WTC11 (cell line): ENCODE data around the gene PDLIM5. TPM values are rescaled to one million over a fixed set of nuclear protein-coding genes. Genes with fewer than 3 reads are reported as not detected.

ENCODE experiments used
- ATAC-seq: fragments of 200-7000 bp; cut with Tn5 transposase; 2 replicates; pipeline ENCODE4 v1.10.0; 2021; ENCODE audit warnings: mild to moderate bottlenecking, moderate library complexity
- Bru-seq: library from RNA; stranded (reverse); fragments of 400-500 nt; gene quantifications from one replicate; lab custom pipeline; 2021; lab: Mats Ljungman, UMichigan
- CTCF ChIA-PET: fragments of 300-600 bp; sonication (Branson Sonifier 250); formaldehyde crosslinking; loops from one replicate; lab custom pipeline; 2021; ENCODE audit warnings: antibody characterized with exemption; lab: Charles Lee
- POLR2A ChIA-PET: fragments of 350-600 bp; sonication (Branson Sonifier 250); formaldehyde crosslinking; loops from one replicate; lab custom pipeline; 2021; ENCODE audit warnings: antibody characterized with exemption; lab: Charles Lee
- DNase-seq: peaks from one replicate; pipeline ENCODE4 v3.0.0; 2021; ENCODE audit warnings: low spot score
- H3K27ac Mint-ChIP-seq: 2 replicates; pipeline ENCODE4 v1.8.0; 2021; ENCODE audit warnings: mixed read lengths
- H3K27me3 Mint-ChIP-seq: 2 replicates; pipeline ENCODE4 v1.8.0; 2021; ENCODE audit warnings: low read depth, mild to moderate bottlenecking, moderate library complexity, mixed read lengths
- H3K36me3 Mint-ChIP-seq: 2 replicates; pipeline ENCODE4 v1.8.0; 2021; ENCODE audit warnings: mixed read lengths
- H3K4me1 Mint-ChIP-seq: 2 replicates; pipeline ENCODE4 v1.8.0; 2022; ENCODE audit warnings: mixed read lengths
- H3K4me3 Mint-ChIP-seq: 2 replicates; pipeline ENCODE4 v1.8.0; 2021; ENCODE audit warnings: mild to moderate bottlenecking, moderate library complexity, mixed read lengths
- H3K9me3 Mint-ChIP-seq: 2 replicates; pipeline ENCODE4 v1.8.0; 2021; ENCODE audit warnings: mixed read lengths
- ATF6 ChIP-seq: sonication (generic); formaldehyde crosslinking; IDR thresholded peaks from 2 replicates; pipeline ENCODE4 v1.8.1; 2023; ENCODE audit warnings: mild to moderate bottlenecking, missing genetic modification reagents
- CREB1 ChIP-seq: sonication (generic); formaldehyde crosslinking; IDR thresholded peaks from 2 replicates; pipeline ENCODE4 v1.8.0; 2023; ENCODE audit warnings: mild to moderate bottlenecking, missing genetic modification reagents
- CREM ChIP-seq: sonication (generic); formaldehyde crosslinking; IDR thresholded peaks from 2 replicates; pipeline ENCODE4 v1.8.1; 2022; ENCODE audit warnings: mild to moderate bottlenecking, missing genetic modification reagents, moderate library complexity
- CTCF ChIP-seq: fragments of 200-600 bp; IDR thresholded peaks from 2 replicates; pipeline ENCODE4 v1.8.0; 2022; ENCODE audit warnings: antibody characterized with exemption
- EMX1 ChIP-seq: fragments of 250-450 bp; sonication (Bioruptor Pico); IDR thresholded peaks from 2 replicates; pipeline ENCODE4 v1.8.0; 2021; ENCODE audit warnings: mild to moderate bottlenecking
- ETV6 ChIP-seq: sonication (generic); formaldehyde crosslinking; IDR thresholded peaks from 2 replicates; pipeline ENCODE4 v1.8.1; 2022; ENCODE audit warnings: mild to moderate bottlenecking, missing genetic modification reagents
- FOXP4 ChIP-seq: sonication (generic); formaldehyde crosslinking; IDR thresholded peaks from 2 replicates; pipeline ENCODE4 v1.8.0; 2022; ENCODE audit warnings: mild to moderate bottlenecking, missing genetic modification reagents
- GABPB1 ChIP-seq: sonication (generic); formaldehyde crosslinking; IDR thresholded peaks from 2 replicates; pipeline ENCODE4 v1.8.1; 2023; ENCODE audit warnings: mild to moderate bottlenecking, missing genetic modification reagents
- HMGA2 ChIP-seq: fragments of 250-450 bp; sonication (Bioruptor Pico); IDR thresholded peaks from 2 replicates; pipeline ENCODE4 v1.4.0; 2021; ENCODE audit warnings: mild to moderate bottlenecking, moderate library complexity
- HMGXB4 ChIP-seq: sonication (generic); formaldehyde crosslinking; IDR thresholded peaks from 2 replicates; pipeline ENCODE4 v1.8.1; 2023; ENCODE audit warnings: mild to moderate bottlenecking, moderate library complexity, missing genetic modification reagents
- NFE2L1 ChIP-seq: sonication (generic); formaldehyde crosslinking; IDR thresholded peaks from 2 replicates; pipeline ENCODE4 v1.8.1; 2023; ENCODE audit warnings: missing genetic modification reagents
- NR2C2 ChIP-seq: sonication (generic); formaldehyde crosslinking; IDR thresholded peaks from 2 replicates; pipeline ENCODE4 v1.8.0; 2022; ENCODE audit warnings: mild to moderate bottlenecking, missing genetic modification reagents
- NR3C1 ChIP-seq: sonication (generic); formaldehyde crosslinking; conservative IDR thresholded peaks from 2 replicates; pipeline ENCODE4 v1.8.1; 2023; ENCODE audit warnings: low read depth, mild to moderate bottlenecking, missing genetic modification reagents
- OVOL2 ChIP-seq: fragments of 250-450 bp; sonication (Bioruptor Pico); IDR thresholded peaks from 2 replicates; pipeline ENCODE4 v1.9.0; 2021; ENCODE audit warnings: mild to moderate bottlenecking, borderline replicate concordance
- RELA ChIP-seq: sonication (generic); formaldehyde crosslinking; IDR thresholded peaks from 2 replicates; pipeline ENCODE4 v1.8.1; 2022; ENCODE audit warnings: missing genetic modification reagents, mild to moderate bottlenecking, borderline replicate concordance
- SP1 ChIP-seq: sonication (generic); formaldehyde crosslinking; conservative IDR thresholded peaks from 2 replicates; pipeline ENCODE4 v1.8.1; 2022; ENCODE audit warnings: missing genetic modification reagents
- TCF7 ChIP-seq: sonication (generic); formaldehyde crosslinking; IDR thresholded peaks from 2 replicates; pipeline ENCODE4 v1.8.0; 2022; ENCODE audit warnings: mild to moderate bottlenecking, low read depth, missing genetic modification reagents, moderate library complexity
- ZBTB43 ChIP-seq: sonication (generic); formaldehyde crosslinking; IDR thresholded peaks from 2 replicates; pipeline ENCODE4 v1.8.1; 2023; ENCODE audit warnings: mild to moderate bottlenecking, missing genetic modification reagents
- ZNF232 ChIP-seq: sonication (generic); formaldehyde crosslinking; IDR thresholded peaks from 2 replicates; pipeline ENCODE4 v1.8.0; 2022; ENCODE audit warnings: mild to moderate bottlenecking, missing genetic modification reagents
- ZNF671 ChIP-seq: fragments of 250-450 bp; sonication (Bioruptor Pico); IDR thresholded peaks from 2 replicates; pipeline ENCODE4 v1.8.0; 2021; ENCODE audit warnings: mild to moderate bottlenecking
- long read RNA-seq, 3 experiments: library from RNA in 1 of 3; library from capped mRNA in 1 of 3; library from polyadenylated mRNA in 1 of 3; unstranded in 2 of 3; stranded (forward) in 1 of 3; transcript quantifications; one replicate each; pipeline ENCODE4 v2.0.0, GENCODE V29; 2021
- total RNA-seq: library from RNA; stranded (reverse); gene quantifications from 3 replicates; pipeline ENCODE4 v1.2.3, GENCODE V29; 2021
- TF ChIP-seq, protein P1 (sequence below): sonication (generic); formaldehyde crosslinking; IDR thresholded peaks from 2 replicates; pipeline ENCODE4 v1.8.1; 2022; ENCODE audit warnings: mild to moderate bottlenecking, missing genetic modification reagents, moderate library complexity, borderline replicate concordance
- TF ChIP-seq, protein P2 (sequence below): sonication (generic); formaldehyde crosslinking; conservative IDR thresholded peaks from 2 replicates; pipeline ENCODE4 v1.8.1; 2022; ENCODE audit warnings: mild to moderate bottlenecking, missing genetic modification reagents
- TF ChIP-seq, protein P3 (sequence below): sonication (generic); formaldehyde crosslinking; IDR thresholded peaks from 2 replicates; pipeline ENCODE4 v1.8.0; 2022; ENCODE audit warnings: mild to moderate bottlenecking, missing genetic modification reagents
- TF ChIP-seq, protein P4 (sequence below): sonication (generic); formaldehyde crosslinking; IDR thresholded peaks from 2 replicates; pipeline ENCODE4 v1.8.1; 2023; ENCODE audit warnings: mild to moderate bottlenecking, missing genetic modification reagents, moderate library complexity

The PDLIM5 gene
- total RNA-seq (46.3 to 52.0 TPM (median 51.5 TPM) in 3 replicates), Bru-seq, nascent RNA (percentile 74 among the genes with signal in this experiment)
- long read RNA-seq, experiment 1, full-length matches to known transcripts, result 88 of 137 reads
- long read RNA-seq, experiment 1, partial matches to known transcripts, result 14 of 137 reads
- long read RNA-seq, experiment 1, other reads (novel, unspliced or antisense), result 35 of 137 reads
- long read RNA-seq, experiment 2, full-length matches to known transcripts, result 7 of 45 reads
- long read RNA-seq, experiment 2, partial matches to known transcripts, result 6 of 45 reads
- long read RNA-seq, experiment 2, other reads (novel, unspliced or antisense), result 32 of 45 reads
- long read RNA-seq, experiment 3, full-length matches to known transcripts, result 13 of 16 reads
- long read RNA-seq, experiment 3, partial matches to known transcripts, result 2 of 16 reads
- long read RNA-seq, experiment 3, other reads (novel, unspliced or antisense), result 1 of 16 reads

DNA sequence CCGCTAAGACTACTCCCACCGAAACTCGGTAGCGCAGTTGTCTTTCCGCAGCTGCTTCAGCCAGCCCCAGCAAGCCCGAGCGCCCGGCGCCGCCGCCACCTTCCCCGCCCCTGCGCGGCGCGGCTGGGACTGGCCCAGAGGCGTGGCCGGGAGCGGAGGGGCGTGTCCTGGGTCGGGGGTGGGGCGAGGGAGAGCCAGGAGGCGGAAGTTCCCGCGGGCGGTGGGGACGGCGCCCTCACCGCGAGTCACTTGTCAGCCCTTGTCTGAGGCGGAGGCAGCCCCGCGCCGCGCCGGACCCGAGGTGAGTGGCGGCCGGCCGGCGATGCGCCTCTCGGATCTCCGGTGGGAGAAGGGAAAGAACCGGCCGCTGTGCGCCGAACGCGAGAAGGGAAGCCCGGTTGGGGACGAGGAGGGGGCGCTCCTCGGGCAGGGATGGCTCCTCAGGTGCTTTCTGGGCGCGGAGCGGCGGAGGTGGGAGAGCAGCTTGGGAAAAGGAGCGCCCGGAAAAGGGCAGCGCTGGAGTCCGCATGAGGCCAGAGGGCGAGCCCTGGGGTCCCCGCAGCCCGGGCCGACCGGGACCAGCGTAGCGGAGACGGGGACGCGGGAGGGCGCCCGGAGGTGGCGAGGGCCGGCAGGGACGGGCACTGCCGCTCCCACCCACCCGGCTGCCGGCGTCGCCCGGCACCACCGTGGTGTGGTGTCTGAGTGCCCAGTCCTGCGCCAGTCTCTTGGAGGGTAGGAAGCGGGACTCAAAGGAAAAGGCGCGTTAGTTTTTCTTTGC, at the start of gene PDLIM5:
TSS of gene PDLIM5 (plus strand) at position 248 of the 781 bp plus-strand sequence. CDS start 3,347 bp downstream, outside the sequence.
- Mint-ChIP-seq H3K36me3 (peaks cover 10% of the 10 kb centered on the region), H3K27ac (peak within 1 kb of the TSS; percentile 95), H3K4me1 (peaks cover 32% of the 10 kb centered on the region), H3K27me3 (peaks cover 9% of the 10 kb centered on the region), H3K9me3 (no peaks in the 10 kb centered on the region), H3K4me3 (peak within 1 kb of the TSS; percentile 96)
- DNase-seq (peak; percentile 89), ATAC-seq (peak; percentile 92)
- ChIA-PET POLR2A (interaction anchor here (0.6 kb wide), 1 partner anchor 8 kb away, joined by 3 read pairs; no protein-coding TSS in a partner anchor), CTCF (interaction anchor here (1.0 to 1.5 kb wide), 3 partner anchors 45 to 126 kb away, joined by 3 to 6 read pairs (median 3); no protein-coding TSS in a partner anchor)
- TF ChIP-seq OVOL2 (CRISPR knock-in tag) (no peak), FOXP4 (peak; percentile 76), HMGXB4 (CRISPR knock-in tag) (peak; percentile 29; the same call in 1 of the 2 replicates), SP1 (CRISPR knock-in tag) (peak; percentile 91), NFE2L1 (CRISPR knock-in tag) (no peak), GABPB1 (CRISPR knock-in tag) (peak; percentile 36; the same call in 1 of the 2 replicates), TCF7 (CRISPR knock-in tag) (no peak), CTCF (no peak), ZNF671 (no peak), NR2C2 (CRISPR knock-in tag) (no peak), ETV6 (0 out of 2 replicates have a peak, but pooled peaks have one; percentile 62), CREB1 (CRISPR knock-in tag) (no peak), HMGA2 (no peak), CREM (CRISPR knock-in tag) (no peak), NR3C1 (CRISPR knock-in tag) (no peak), RELA (CRISPR knock-in tag) (no peak), ATF6 (CRISPR knock-in tag) (no peak), ZBTB43 (CRISPR knock-in tag) (peak; percentile 84), EMX1 (CRISPR knock-in tag) (no peak), ZNF232 (CRISPR knock-in tag) (peak; percentile 63; the same call in 1 of the 2 replicates)
- TF ChIP-seq, protein P1, sequence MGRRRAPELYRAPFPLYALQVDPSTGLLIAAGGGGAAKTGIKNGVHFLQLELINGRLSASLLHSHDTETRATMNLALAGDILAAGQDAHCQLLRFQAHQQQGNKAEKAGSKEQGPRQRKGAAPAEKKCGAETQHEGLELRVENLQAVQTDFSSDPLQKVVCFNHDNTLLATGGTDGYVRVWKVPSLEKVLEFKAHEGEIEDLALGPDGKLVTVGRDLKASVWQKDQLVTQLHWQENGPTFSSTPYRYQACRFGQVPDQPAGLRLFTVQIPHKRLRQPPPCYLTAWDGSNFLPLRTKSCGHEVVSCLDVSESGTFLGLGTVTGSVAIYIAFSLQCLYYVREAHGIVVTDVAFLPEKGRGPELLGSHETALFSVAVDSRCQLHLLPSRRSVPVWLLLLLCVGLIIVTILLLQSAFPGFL, result no peak
- TF ChIP-seq, protein P2, sequence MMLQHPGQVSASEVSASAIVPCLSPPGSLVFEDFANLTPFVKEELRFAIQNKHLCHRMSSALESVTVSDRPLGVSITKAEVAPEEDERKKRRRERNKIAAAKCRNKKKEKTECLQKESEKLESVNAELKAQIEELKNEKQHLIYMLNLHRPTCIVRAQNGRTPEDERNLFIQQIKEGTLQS (CRISPR knock-in tag), result no peak
- TF ChIP-seq, protein P3, sequence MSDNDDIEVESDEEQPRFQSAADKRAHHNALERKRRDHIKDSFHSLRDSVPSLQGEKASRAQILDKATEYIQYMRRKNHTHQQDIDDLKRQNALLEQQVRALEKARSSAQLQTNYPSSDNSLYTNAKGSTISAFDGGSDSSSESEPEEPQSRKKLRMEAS (CRISPR knock-in tag), result peak; percentile 57; the same call in 1 of the 2 replicates
- TF ChIP-seq, protein P4, sequence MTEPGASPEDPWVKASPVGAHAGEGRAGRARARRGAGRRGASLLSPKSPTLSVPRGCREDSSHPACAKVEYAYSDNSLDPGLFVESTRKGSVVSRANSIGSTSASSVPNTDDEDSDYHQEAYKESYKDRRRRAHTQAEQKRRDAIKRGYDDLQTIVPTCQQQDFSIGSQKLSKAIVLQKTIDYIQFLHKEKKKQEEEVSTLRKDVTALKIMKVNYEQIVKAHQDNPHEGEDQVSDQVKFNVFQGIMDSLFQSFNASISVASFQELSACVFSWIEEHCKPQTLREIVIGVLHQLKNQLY, result no peak
